K562 (cell line): ENCODE results near the gene OR6K2. TPM values are rescaled to one million over a fixed set of nuclear protein-coding genes. Genes with fewer than 3 reads are reported as not detected.

ENCODE experiments used
- ATAC-seq: fragments of 200-7000 bp; cut with Tn5 transposase; 3 replicates; pipeline ENCODE4 v1.9.1; 2020; ENCODE audit warnings: moderate library complexity
- BruUV-seq: library from RNA; stranded (reverse); fragments of 400-500 nt; replicated peaks from 2 replicates; lab custom pipeline; 2021; lab: Mats Ljungman, UMichigan
- CTCF ChIA-PET: fragments of 300-600 bp; formaldehyde crosslinking; extraction: SDS; loops from one replicate; lab custom pipeline; 2021; ENCODE audit warnings: low intra/inter-chr PET ratio; lab: Yijun Ruan, JAX
- POLR2A ChIA-PET: fragments of 300-600, 350-650 bp; sonication (Branson Sonifier 250); formaldehyde crosslinking; extraction: SDS; loops from one replicate; lab custom pipeline; 2021; ENCODE audit warnings: antibody characterized with exemption, inconsistent platforms; lab: Yijun Ruan, JAX
- DNase-seq, 4 experiments: peaks; one replicate each; pipeline versions ENCODE4 v3.0.0 to v3.0.0-alpha.2; 2011 to 2018; ENCODE audit warnings: low spot score in 3 of 4, mixed read lengths in 3 of 4; ENCODE audit errors: extremely low read depth in 1 of 4
- FAIRE-seq: peaks from 2 replicates; lab custom pipeline; 2011; peaks lifted over from hg19 to GRCh38; lab: Jason Lieb, UNC
- H2AFZ ChIP-seq: 2 replicates; pipeline ENCODE4 v1.6.0; 2011; ENCODE audit warnings: low read depth, low read length, control low read depth, inconsistent platforms
- H3K27ac ChIP-seq: fragments of 200-600 bp; 3 replicates; pipeline ENCODE4 v1.8.0; 2011; ENCODE audit warnings: low read depth, mild to moderate bottlenecking, control low read depth, inconsistent platforms, low read length, moderate library complexity, mixed read lengths; ENCODE audit errors: extremely low read depth
- H3K27me3 ChIP-seq, 2 experiments: fragments of 300-600 bp in 1 of 2; 2 replicates in 1 of 2; 3 replicates in 1 of 2; pipeline versions ENCODE4 v1.6.0 to v1.8.0; 2011; ENCODE audit warnings: inconsistent platforms in 2 of 2, low read length in 2 of 2, mild to moderate bottlenecking in 1 of 2, mixed read lengths in 1 of 2, moderate library complexity in 1 of 2; ENCODE audit not compliant: control insufficient read depth in 2 of 2, insufficient read depth in 2 of 2
- H3K36me3 ChIP-seq: fragments of 300-600 bp; 3 replicates; pipeline ENCODE4 v1.8.0; 2011; ENCODE audit warnings: mild to moderate bottlenecking, low read length, inconsistent platforms; ENCODE audit not compliant: control insufficient read depth, insufficient read depth
- H3K4me1 ChIP-seq, 2 experiments: fragments of 200-600 bp in 1 of 2; replicated peaks in 1 of 2; 2 replicates in 1 of 2; 3 replicates in 1 of 2; pipeline versions ENCODE4 v1.5.1 to v1.8.0; 2011; ENCODE audit warnings: inconsistent platforms in 2 of 2, low read length in 2 of 2, mild to moderate bottlenecking in 1 of 2, mixed read lengths in 1 of 2, moderate library complexity in 1 of 2; ENCODE audit not compliant: control insufficient read depth in 2 of 2, insufficient read depth in 2 of 2
- H3K4me2 ChIP-seq: 2 replicates; pipeline ENCODE4 v1.6.1; 2011; ENCODE audit warnings: low read length, control low read depth, inconsistent platforms, mixed read lengths; ENCODE audit not compliant: insufficient read depth
- H3K4me3 ChIP-seq: fragments of 200-600 bp; sonication (generic), shearing (Covaris generic); 2 replicates; pipeline ENCODE4 v1.5.1; 2016; ENCODE audit warnings: control low read depth, inconsistent platforms
- H3K79me2 ChIP-seq: fragments of 200-600 bp; 3 replicates; pipeline ENCODE4 v1.8.0; 2011; ENCODE audit warnings: low read length, inconsistent platforms; ENCODE audit not compliant: control insufficient read depth, insufficient read depth
- H3K9ac ChIP-seq, 2 experiments: 2 replicates each; pipeline versions ENCODE4 v1.6.0 to v1.6.1; 2011; ENCODE audit warnings: low read depth in 2 of 2, low read length in 2 of 2, control low read depth in 1 of 2, inconsistent platforms in 1 of 2, mild to moderate bottlenecking in 1 of 2, mixed read lengths in 1 of 2; ENCODE audit not compliant: insufficient read depth in 1 of 2
- H3K9me1 ChIP-seq: one replicate; pipeline ENCODE4 v1.6.0; 2011; ENCODE audit warnings: inconsistent platforms, mild to moderate bottlenecking, low read length, moderate library complexity; ENCODE audit not compliant: control insufficient read depth, insufficient read depth
- H3K9me3 ChIP-seq: replicated peaks from 2 replicates; pipeline ENCODE4 v1.5.1; 2011; ENCODE audit warnings: low read depth, low read length, inconsistent platforms; ENCODE audit not compliant: control insufficient read depth, insufficient read depth
- H4K20me1 ChIP-seq: replicated peaks from 2 replicates; pipeline ENCODE4 v1.6.1; 2011; ENCODE audit warnings: low read length, inconsistent platforms, mixed read lengths; ENCODE audit not compliant: control insufficient read depth, insufficient read depth
- ARID1B ChIP-seq: fragments of 450-650 bp; IDR thresholded peaks from 2 replicates; pipeline ENCODE4 v1.6.1; 2016; ENCODE audit warnings: antibody characterized with exemption, mild to moderate bottlenecking, inconsistent platforms
- ATF2 ChIP-seq: sonication (generic); formaldehyde crosslinking; IDR thresholded peaks from 2 replicates; pipeline ENCODE4 v1.8.1; 2022; ENCODE audit warnings: missing genetic modification reagents
- ERF ChIP-seq: fragments of 450-650 bp; formaldehyde crosslinking; IDR thresholded peaks from 2 replicates; pipeline ENCODE4 v1.4.0; 2020; ENCODE audit warnings: mild to moderate bottlenecking, mixed read lengths
- FOXA1 ChIP-seq: fragments of 450-650 bp; IDR thresholded peaks from 2 replicates; pipeline ENCODE4 v1.6.1; 2016; ENCODE audit warnings: mild to moderate bottlenecking, borderline replicate concordance
- GABPB2 ChIP-seq: fragments of 250-450 bp; sonication (Bioruptor Pico); conservative IDR thresholded peaks from 2 replicates; pipeline ENCODE4 v1.5.1; 2021; ENCODE audit warnings: mild to moderate bottlenecking
- HNRNPK ChIP-seq: fragments of 200-400 bp; formaldehyde crosslinking; IDR thresholded peaks from one replicate; pipeline ENCODE4 v1.6.1; 2018; ENCODE audit warnings: mild to moderate bottlenecking, low read depth, low read length; ENCODE audit not compliant: poor library complexity, severe bottlenecking
- MTA1 ChIP-seq: fragments of 450-650 bp; IDR thresholded peaks from 2 replicates; pipeline ENCODE4 v1.6.1; 2017; ENCODE audit warnings: borderline replicate concordance
- MYNN ChIP-seq, 2 experiments: sonication (generic); formaldehyde crosslinking in 1 of 2; IDR thresholded peaks; 2 replicates each; pipeline versions ENCODE4 v1.5.0 to v1.6.1; 2016 to 2020; ENCODE audit warnings: antibody characterized with exemption in 1 of 2, missing genetic modification reagents in 1 of 2
- NFIX ChIP-seq: fragments of 250-450 bp; sonication (Bioruptor Pico); IDR thresholded peaks from 2 replicates; pipeline ENCODE4 v1.4.0; 2020; ENCODE audit warnings: low read depth, mild to moderate bottlenecking, moderate library complexity
- PHF20 ChIP-seq: fragments of 450-650 bp; IDR thresholded peaks from 2 replicates; pipeline ENCODE4 v1.6.1; 2018; ENCODE audit not compliant: partially characterized antibody
- POLR2B ChIP-seq: fragments of 450-650 bp; IDR thresholded peaks from 2 replicates; pipeline ENCODE4 v1.6.1; 2018; ENCODE audit warnings: low read depth; ENCODE audit not compliant: partially characterized antibody
- PURB ChIP-seq: sonication (generic); formaldehyde crosslinking; IDR thresholded peaks from 2 replicates; pipeline ENCODE4 v1.9.0; 2021; ENCODE audit warnings: low read depth, mild to moderate bottlenecking, missing genetic modification reagents
- RBM34 ChIP-seq: fragments of 200-400 bp; formaldehyde crosslinking; IDR thresholded peaks from 2 replicates; pipeline ENCODE4 v1.6.1; 2018; ENCODE audit warnings: low read length, borderline replicate concordance; ENCODE audit not compliant: insufficient read depth
- SMAD1 ChIP-seq: fragments of 150-350 bp; IDR thresholded peaks from 2 replicates; pipeline ENCODE4 v1.6.1; 2014; ENCODE audit warnings: low read length, low read depth; ENCODE audit not compliant: partially characterized antibody
- SRSF7 ChIP-seq: fragments of 200-400 bp; formaldehyde crosslinking; optimal IDR thresholded peaks from 2 replicates; pipeline ENCODE3; 2017; ENCODE audit warnings: mild to moderate bottlenecking, low read depth, low read length
- ZNF239 ChIP-seq: fragments of 250-450 bp; sonication (Bioruptor Pico); IDR thresholded peaks from 2 replicates; pipeline ENCODE4 v1.4.0; 2020; ENCODE audit warnings: mild to moderate bottlenecking
- ZNF699 ChIP-seq: fragments of 250-450 bp; sonication (Bioruptor Pico); IDR thresholded peaks from 2 replicates; pipeline ENCODE4 v1.8.0; 2021; ENCODE audit warnings: mild to moderate bottlenecking, moderate library complexity; ENCODE audit not compliant: insufficient replicate concordance
- WGBS: fragments of 100-300 bp; shearing (Covaris generic); methylation state at CpG from one replicate; pipeline ENCODE4 v1.1.6; 2016; ENCODE audit warnings: low coverage, mixed read lengths; ENCODE audit not compliant: insufficient coverage; ENCODE audit errors: missing lambda C conversion rate; 5-methylcytosine and 5-hydroxymethylcytosine counted together
- in situ Hi-C: fragments of 300-500 bp; cut with MboI; formaldehyde crosslinking; loops from 4 replicates; pipeline ENCODE4 v1.15.0; 2018; ENCODE audit warnings: inconsistent platforms, mixed read lengths
- intact Hi-C: fragments of 100-400 bp; cut with micrococcal nuclease; formaldehyde crosslinking; loops from 2 replicates; pipeline ENCODE4 v1.14.2; 2022
- polyA plus RNA-seq, 8 experiments: library from polyadenylated mRNA; depleted of rRNA in 4 of 8; stranded (reverse) in 5 of 8; unstranded in 3 of 8; fragments of >200 nt; fragmentation: Nextera tagmentation in 2 of 8; fragmentation: Illumina TruSeq in 1 of 8; extraction: Ambion mirVana in 2 of 8; extraction: Trizol in 1 of 8; gene quantifications; 2 replicates each; pipeline versions ENCODE4 v1.2.1 to v1.2.3, GENCODE V29; 2011 to 2014; ENCODE audit warnings: inconsistent platforms in 1 of 8, missing spikeins in 1 of 8
- total RNA-seq, 7 experiments: library from RNA; depleted of rRNA in 6 of 7; stranded (reverse); fragments of >200 nt in 6 of 7; fragmentation: Illumina TruSeq in 2 of 7; extraction: Trizol in 2 of 7; gene quantifications; 2 replicates each; pipeline versions ENCODE4 v1.2.1 to v1.2.3, GENCODE V29; 2011 to 2021; ENCODE audit warnings: low replicate concordance in 1 of 7
- TF ChIP-seq, protein P1 (sequence below): sonication (generic); formaldehyde crosslinking; IDR thresholded peaks from 2 replicates; pipeline ENCODE4 v1.8.0; 2022; ENCODE audit warnings: mild to moderate bottlenecking, missing genetic modification reagents

OR6K2 gene
- total and polyA plus RNA-seq, 9 of the 15 experiments (the other 6 are each of a cell fraction or from before 2014, with no cell fraction given), result not detected

GRCh38 chr1:158652721-158653334 is 47.6 kb downstream of the OR6K2 start:
- FAIRE-seq, result no peak
- Histone ChIP-seq H3K36me3 (peaks cover 97% of the 10 kb centered on the region), H4K20me1 (no peaks in the 10 kb centered on the region), H3K9ac (no peak overlapping the region), H3K9me3 (no peaks in the 10 kb centered on the region), H2AFZ (no peak overlapping the region), H3K79me2 (no peaks in the 10 kb centered on the region), H3K4me3 (no peak overlapping the region), H3K4me2 (no peak overlapping the region), H3K4me1 (no peaks in the 10 kb centered on the region), H3K27ac (no peak overlapping the region), H3K27me3 (no peaks in the 10 kb centered on the region), H3K9me1 (no peaks in the 10 kb centered on the region)
- POLR2A ChIA-PET, result interaction anchor here (0.7 to 1.4 kb wide), 3 partner anchors 9 to 1455 kb away, joined by 3 read pairs; no protein-coding TSS in a partner anchor
- in situ Hi-C loops, result no loop called here
- no TSS peak for BruUV-seq
- 93% methylated on average over 7 of the region's 7 CpGs for WGBS
- intact Hi-C loops, result loop anchor here (10.0 kb wide), 1 partner anchor 342 kb away; no protein-coding TSS in a partner anchor
- no peak for DNase-seq
- no peak for ATAC-seq
- CTCF ChIA-PET, result no interaction called here
- TF ChIP-seq, protein P1, sequence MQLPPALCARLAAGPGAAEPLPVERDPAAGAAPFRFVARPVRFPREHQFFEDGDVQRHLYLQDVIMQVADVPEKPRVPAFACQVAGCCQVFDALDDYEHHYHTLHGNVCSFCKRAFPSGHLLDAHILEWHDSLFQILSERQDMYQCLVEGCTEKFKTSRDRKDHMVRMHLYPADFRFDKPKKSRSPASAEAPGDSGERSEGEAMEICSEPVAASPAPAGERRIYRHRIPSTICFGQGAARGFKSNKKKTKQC (CRISPR knock-in tag), result no peak
- TF ChIP-seq RBM34 (no peak), GABPB2 (CRISPR knock-in tag) (no peak), ATF2 (CRISPR knock-in tag) (no peak), FOXA1 (no peak), ERF (CRISPR knock-in tag) (no peak), MYNN (IDR thresholded peaks at IDR 0.05) (no peak), MYNN (CRISPR knock-in tag; IDR thresholded peaks at IDR 0.05) (no peak), SRSF7 (no peak), PHF20 (no peak), ZNF239 (CRISPR knock-in tag) (no peak), ZNF699 (no peak), NFIX (CRISPR knock-in tag) (no peak), SMAD1 (no peak), MTA1 (no peak), ARID1B (no peak), HNRNPK (no peak), POLR2B (no peak), PURB (CRISPR knock-in tag) (no peak)
